Activated T-helper 17 cell treated with anti-CD3 and anti-CD28 coated beads, Interleukin-2, amount 50 U/mL, for 72 hours (primary cell): ENCODE results near the gene METTL6. TPM values are rescaled to one million over a fixed set of nuclear protein-coding genes. Genes with fewer than 3 reads are reported as not detected.
"Not testable (repeated sequence)": the region's sequence is repeated elsewhere in the genome, so short reads cannot be mapped to it uniquely, and the experiment has no call there.

Experiments used
- ATAC-seq: fragments of 150-1000 bp; cut with Tn5 transposase; replicated peaks from 2 replicates; pipeline ENCODE4 v1.10.0; 2021; ENCODE audit warnings: mild to moderate bottlenecking, moderate library complexity
- H3K27ac Mint-ChIP-seq: one replicate; pipeline ENCODE4 v1.8.0; 2022; ENCODE audit warnings: mixed read lengths
- H3K27me3 Mint-ChIP-seq: one replicate; pipeline ENCODE4 v1.8.0; 2022; ENCODE audit warnings: mixed read lengths
- H3K36me3 Mint-ChIP-seq: one replicate; pipeline ENCODE4 v1.8.0; 2022; ENCODE audit warnings: low read depth, mild to moderate bottlenecking, mixed read lengths
- H3K4me1 Mint-ChIP-seq: one replicate; pipeline ENCODE4 v1.8.0; 2022; ENCODE audit warnings: mixed read lengths
- H3K4me3 Mint-ChIP-seq: one replicate; pipeline ENCODE4 v1.8.0; 2022; ENCODE audit warnings: mild to moderate bottlenecking, mixed read lengths
- H3K9me3 Mint-ChIP-seq: one replicate; pipeline ENCODE4 v1.8.0; 2022; ENCODE audit warnings: mixed read lengths
- total RNA-seq, 2 donors: library from RNA; stranded (reverse); gene quantifications; one replicate each; pipeline ENCODE4 v1.2.3, GENCODE V29; 2022

Gene METTL6
- 10 to 100 TPM; 16.5 to 19.7 TPM for total RNA-seq

DNA sequence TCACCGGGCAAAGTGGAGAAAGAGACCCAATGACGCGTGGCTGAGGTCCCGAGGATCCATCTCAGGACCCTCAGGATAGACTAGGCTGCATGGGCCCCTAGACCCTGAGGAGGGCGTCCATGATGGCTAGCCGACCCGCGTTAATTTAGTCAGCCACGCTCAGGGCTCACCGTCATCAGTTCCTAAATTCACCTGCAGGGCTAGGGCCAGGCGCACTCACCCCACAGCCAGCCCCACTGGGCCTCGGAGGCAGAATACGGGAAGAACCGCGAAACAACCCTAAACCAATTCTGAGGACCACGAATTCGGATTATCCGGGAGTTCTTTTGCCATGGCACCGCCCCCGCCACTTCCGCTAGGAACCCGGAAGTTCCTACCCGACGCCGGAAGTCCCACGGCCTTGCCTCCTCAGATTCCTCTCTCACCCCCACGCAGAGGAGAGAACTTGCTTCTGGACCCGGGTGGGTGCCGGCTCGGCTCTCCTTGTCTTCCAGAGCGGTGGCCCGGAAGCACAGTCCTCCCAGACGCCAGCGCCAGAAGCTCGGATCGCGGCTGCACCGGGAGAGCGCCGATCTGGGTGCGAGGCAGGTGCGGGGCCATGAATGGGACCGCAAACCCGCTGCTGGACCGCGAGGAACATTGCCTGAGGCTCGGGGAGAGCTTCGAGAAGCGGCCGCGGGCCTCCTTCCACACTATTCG is at the start of gene METTL6, which contains the start of gene EAF1:
METTL6 (minus strand) TSS at position 363 of the 699 bp plus-strand sequence. CDS start 1,033 bp downstream, outside the sequence.
EAF1 (plus strand) TSS at position 417 of the 699 bp plus-strand sequence; CDS start at position 599, 182 bp downstream.
- Mint-ChIP-seq H3K4me1 (peaks cover 25% of the 10 kb centered on the region), H3K27me3 (no peaks in the 10 kb centered on the region), H3K9me3 (no peaks in the 10 kb centered on the region), H3K27ac (peak within 1 kb of the TSS; percentile 98), H3K4me3 (peak within 1 kb of the TSS; percentile 95), H3K36me3 (peaks cover 96% of the 10 kb centered on the region)
- ATAC-seq, result peak; percentile 84

GRCh38 chr3:15476378-15476777 is 49.0 kb upstream of the METTL6 start:
- H3K9me3 Mint-ChIP-seq, result no peaks in the 10 kb centered on the region
- no peak for ATAC-seq
- H3K27me3 Mint-ChIP-seq, result no peaks in the 10 kb centered on the region
- H3K4me3 Mint-ChIP-seq, result no peak overlapping the region
- no peaks in the 10 kb centered on the region for H3K36me3 Mint-ChIP-seq
- H3K27ac Mint-ChIP-seq, result no peak overlapping the region
- no peaks in the 10 kb centered on the region for H3K4me1 Mint-ChIP-seq

DNA sequence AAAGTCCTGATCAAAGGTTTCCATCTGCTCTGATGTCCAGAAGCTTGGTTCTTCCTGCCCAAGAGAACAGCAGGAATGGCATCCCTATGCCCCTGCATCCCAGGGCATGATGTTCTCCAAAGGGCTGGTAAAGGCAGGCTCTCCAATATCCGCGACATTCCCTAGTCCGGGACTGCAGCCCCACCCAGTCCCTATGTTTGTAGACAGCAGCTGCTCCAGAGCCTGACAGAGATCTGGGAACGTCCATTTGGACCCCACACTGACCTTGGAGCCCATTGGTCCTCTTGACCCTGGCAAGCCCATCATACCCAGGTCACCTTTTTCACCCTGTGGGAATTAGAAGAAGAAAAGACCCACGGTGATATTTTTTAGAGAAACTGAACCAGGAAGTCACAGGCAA is 47.8 kb upstream of the METTL6 start:
- no peak for ATAC-seq
- no peaks in the 10 kb centered on the region for H3K27me3 Mint-ChIP-seq
- no peaks in the 10 kb centered on the region for H3K36me3 Mint-ChIP-seq
- no peaks in the 10 kb centered on the region for H3K9me3 Mint-ChIP-seq
- H3K4me3 Mint-ChIP-seq, result no peak overlapping the region
- H3K4me1 Mint-ChIP-seq, result no peaks in the 10 kb centered on the region
- H3K27ac Mint-ChIP-seq, result no peak overlapping the region

- Mint-ChIP-seq H3K9me3 (no peaks in the 10 kb centered on the region), H3K27me3 (no peaks in the 10 kb centered on the region), H3K4me1 (peaks cover 5% of the 10 kb centered on the region), H3K27ac (no peak overlapping the region), H3K36me3 (no peaks in the 10 kb centered on the region), H3K4me3 (no peak overlapping the region)
- ATAC-seq, result no peak
Measured at GRCh38 chr3:15471861-15472260, 44.5 kb upstream of the METTL6 start.

DNA sequence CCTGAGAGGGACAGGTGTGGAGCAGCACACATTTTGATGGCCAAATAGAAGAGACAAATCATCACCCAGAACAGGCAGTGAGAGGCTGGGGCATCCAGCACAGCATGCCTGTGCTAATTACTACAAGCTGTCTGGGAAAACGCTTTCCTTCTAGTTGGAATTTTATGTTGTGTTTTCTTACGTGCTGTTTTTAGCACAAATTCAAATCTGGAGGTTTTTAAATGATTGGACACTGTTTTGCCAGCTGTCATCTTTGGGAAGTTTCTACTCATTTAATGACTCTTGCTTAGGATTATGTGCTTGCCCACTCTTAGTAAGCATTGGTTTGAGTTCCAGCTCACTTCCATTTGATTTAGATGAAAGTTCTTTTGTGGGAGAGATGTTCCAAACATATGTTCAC is 43.5 kb upstream of the METTL6 start:
- ATAC-seq, result no peak
- Mint-ChIP-seq H3K4me1 (peaks cover 5% of the 10 kb centered on the region), H3K27ac (no peak overlapping the region), H3K4me3 (no peak overlapping the region), H3K36me3 (no peaks in the 10 kb centered on the region), H3K27me3 (no peaks in the 10 kb centered on the region), H3K9me3 (no peaks in the 10 kb centered on the region)

DNA sequence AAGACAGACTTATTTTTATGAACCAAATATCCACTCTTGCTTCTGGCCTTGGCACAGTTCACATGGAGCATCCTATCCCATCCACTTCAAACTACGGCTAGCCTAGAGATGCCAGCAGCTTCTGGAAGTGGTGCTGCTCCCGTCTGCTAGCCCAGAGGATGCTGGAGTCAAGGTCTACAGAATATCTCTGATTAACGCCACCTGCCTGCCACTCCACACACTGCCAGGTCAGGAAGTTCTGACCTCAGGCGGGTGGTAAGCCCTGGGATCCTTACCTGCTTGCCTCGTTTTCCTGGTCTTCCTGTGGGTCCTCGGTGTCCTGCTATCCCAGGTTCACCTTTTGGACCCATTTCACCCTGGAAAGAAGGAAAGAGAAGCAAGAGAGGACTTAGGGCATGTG is 42.9 kb upstream of the METTL6 start:
- peaks cover 5% of the 10 kb centered on the region for H3K4me1 Mint-ChIP-seq
- H3K27ac Mint-ChIP-seq, result no peak overlapping the region
- H3K36me3 Mint-ChIP-seq, result no peaks in the 10 kb centered on the region
- no peaks in the 10 kb centered on the region for H3K27me3 Mint-ChIP-seq
- H3K4me3 Mint-ChIP-seq, result no peak overlapping the region
- no peak for ATAC-seq
- no peaks in the 10 kb centered on the region for H3K9me3 Mint-ChIP-seq

DNA sequence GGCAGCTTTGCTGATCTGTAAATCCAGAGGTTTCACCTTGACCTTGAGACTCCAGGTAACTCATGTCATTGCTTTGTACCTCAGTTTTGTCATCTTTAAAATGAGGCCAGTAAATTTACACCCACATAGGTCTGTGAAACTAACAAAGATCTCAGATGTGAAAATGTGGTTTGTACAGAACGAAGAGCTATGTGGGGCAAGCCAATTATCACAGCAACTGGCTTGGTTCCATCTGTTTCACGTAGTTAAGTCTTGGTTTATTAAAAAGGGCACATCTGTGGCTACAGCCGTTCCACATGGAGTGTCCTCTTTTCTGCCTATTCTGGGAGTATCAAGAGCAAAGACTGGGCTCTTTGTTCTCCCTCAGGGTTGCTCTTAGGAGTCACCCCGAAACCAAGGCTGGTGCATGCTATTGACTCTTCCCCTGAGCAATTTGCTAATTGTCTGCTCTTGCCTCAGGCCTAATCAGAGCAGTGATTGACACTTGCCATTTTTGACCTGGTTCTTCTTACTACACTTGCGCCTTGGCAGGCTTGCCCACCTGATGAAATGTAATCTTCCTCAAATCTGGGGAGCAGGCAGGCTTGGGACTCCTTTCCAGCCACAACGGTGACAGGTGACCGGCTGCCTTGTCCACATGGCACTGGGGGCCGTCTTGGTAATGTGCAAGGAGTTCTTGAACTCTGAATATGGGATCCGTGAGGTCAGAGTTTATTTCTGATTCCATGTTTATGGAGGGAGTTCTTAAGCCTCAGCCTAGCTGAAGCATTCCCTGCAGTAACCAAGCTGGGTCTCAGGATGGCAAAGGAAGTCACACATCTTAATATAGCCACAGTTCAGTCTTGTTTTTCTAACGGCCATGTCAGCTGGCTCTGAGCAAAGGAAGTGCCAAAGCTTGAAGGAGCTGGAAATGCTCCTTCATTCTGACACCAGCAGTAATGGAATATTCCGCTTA is 40.2 kb upstream of the METTL6 start:
- no peaks in the 10 kb centered on the region for H3K9me3 Mint-ChIP-seq
- H3K36me3 Mint-ChIP-seq, result peaks cover 6% of the 10 kb centered on the region
- H3K4me1 Mint-ChIP-seq, result peaks cover 6% of the 10 kb centered on the region
- H3K27me3 Mint-ChIP-seq, result no peaks in the 10 kb centered on the region
- no peak overlapping the region for H3K4me3 Mint-ChIP-seq
- H3K27ac Mint-ChIP-seq, result no peak overlapping the region
- peak; percentile 29 for ATAC-seq

GRCh38 chr3:15465876-15466585 is 38.7 kb upstream of the METTL6 start:
- Mint-ChIP-seq H3K9me3 (no peaks in the 10 kb centered on the region), H3K4me3 (no peak overlapping the region), H3K27me3 (no peaks in the 10 kb centered on the region), H3K36me3 (peaks cover 6% of the 10 kb centered on the region), H3K27ac (no peak overlapping the region), H3K4me1 (peaks cover 15% of the 10 kb centered on the region)
- ATAC-seq, result no peak

DNA sequence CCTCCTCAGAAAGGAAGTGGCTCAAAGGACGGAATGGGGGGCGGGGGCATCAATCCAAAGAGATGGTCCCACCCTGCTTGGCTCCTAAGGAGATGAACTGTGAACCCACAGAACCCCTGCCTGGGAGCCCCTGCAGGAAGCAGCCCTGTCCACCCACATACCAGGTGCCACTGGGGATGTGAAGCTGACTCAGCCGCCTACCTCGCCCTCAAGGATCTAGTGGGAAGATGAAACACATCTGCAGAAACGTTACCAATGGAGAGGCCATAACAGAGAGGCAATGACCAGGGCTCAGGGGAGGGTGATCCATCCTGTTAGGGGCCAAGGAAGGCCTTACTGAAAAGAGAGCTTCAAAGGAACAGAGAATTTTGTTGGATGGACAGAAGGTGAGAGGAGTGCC is 35.1 kb upstream of the METTL6 start:
- Mint-ChIP-seq H3K4me3 (no peak overlapping the region), H3K27me3 (no peaks in the 10 kb centered on the region), H3K36me3 (peaks cover 6% of the 10 kb centered on the region), H3K27ac (peak overlapping the region; percentile 13), H3K4me1 (peaks cover 25% of the 10 kb centered on the region), H3K9me3 (no peaks in the 10 kb centered on the region)
- ATAC-seq, result peak; percentile 56

DNA sequence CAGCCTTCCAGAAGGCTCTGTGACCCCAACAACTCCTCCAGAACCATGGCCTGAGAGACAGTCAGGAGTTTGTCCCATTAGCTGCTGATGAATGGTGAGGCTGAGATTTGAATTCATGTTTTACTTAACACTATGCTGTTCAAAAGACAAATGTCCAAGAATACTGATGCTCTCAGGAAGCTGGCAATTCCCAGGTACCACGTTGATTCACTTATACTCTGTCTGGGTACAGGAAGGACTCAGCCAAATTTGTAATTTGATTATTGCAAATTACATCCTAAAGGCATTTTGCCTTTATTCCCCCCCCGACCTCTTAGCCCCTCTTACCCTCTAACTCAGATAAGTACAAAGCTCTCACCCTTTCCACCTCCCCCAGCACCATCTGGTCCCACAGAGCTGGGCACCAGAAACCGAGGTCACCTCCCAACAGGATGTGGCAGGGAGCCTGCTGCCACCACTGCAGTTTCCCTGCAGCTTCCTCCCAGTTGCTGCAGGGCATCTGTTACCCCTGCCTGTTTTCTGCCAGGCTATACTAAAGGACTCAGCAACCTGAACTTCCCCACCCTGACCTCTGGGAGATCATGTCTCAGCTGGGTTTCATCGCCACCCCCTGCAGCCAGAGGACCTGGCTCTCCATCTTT is 33.7 kb upstream of the METTL6 start:
- Mint-ChIP-seq H3K27me3 (no peaks in the 10 kb centered on the region), H3K36me3 (peaks cover 6% of the 10 kb centered on the region), H3K27ac (peak overlapping the region; percentile 66), H3K4me1 (peaks cover 23% of the 10 kb centered on the region), H3K4me3 (peak overlapping the region; percentile 49), H3K9me3 (no peaks in the 10 kb centered on the region)
- peak; percentile 47 for ATAC-seq

DNA sequence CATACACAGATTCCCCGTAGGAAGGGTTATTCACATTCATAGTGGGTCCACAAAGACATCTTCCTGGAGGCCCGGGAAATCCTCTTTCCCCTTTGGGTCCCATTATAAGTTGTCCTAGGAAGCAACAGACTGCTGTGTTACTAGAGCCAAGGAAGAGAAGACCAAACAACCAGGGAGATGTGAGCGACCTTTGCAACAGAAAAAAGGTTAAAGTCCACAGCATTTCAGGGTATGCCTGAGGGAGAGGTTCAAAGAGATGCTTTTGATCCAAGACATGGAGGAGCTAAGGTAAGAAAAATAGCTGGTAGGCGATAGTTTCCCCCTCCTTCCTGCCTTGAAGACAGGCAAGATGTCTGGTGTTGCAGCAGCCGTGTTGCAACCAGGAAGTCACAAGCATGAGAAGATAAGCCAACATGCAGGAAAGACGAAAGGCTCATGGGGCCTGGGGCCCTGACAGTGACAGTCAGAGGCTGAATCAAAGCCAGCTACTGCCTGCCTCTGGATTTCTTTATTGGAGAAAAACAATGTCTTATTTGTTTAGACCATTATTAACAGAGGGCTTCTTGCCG is 31.0 kb upstream of the METTL6 start:
- ATAC-seq, result no peak
- peaks cover 23% of the 10 kb centered on the region for H3K4me1 Mint-ChIP-seq
- H3K27ac Mint-ChIP-seq, result no peak overlapping the region
- no peaks in the 10 kb centered on the region for H3K27me3 Mint-ChIP-seq
- no peaks in the 10 kb centered on the region for H3K9me3 Mint-ChIP-seq
- no peak overlapping the region for H3K4me3 Mint-ChIP-seq
- no peaks in the 10 kb centered on the region for H3K36me3 Mint-ChIP-seq

- not testable (repeated sequence) for ATAC-seq, H3K4me3 Mint-ChIP-seq, H3K9me3 Mint-ChIP-seq, H3K36me3 Mint-ChIP-seq, H3K27me3 Mint-ChIP-seq
- peaks cover 19% of the 10 kb centered on the region for H3K4me1 Mint-ChIP-seq
- peak overlapping the region; percentile 24 for H3K27ac Mint-ChIP-seq
Measured at GRCh38 chr3:15456915-15457314, 29.6 kb upstream of the METTL6 start.

DNA sequence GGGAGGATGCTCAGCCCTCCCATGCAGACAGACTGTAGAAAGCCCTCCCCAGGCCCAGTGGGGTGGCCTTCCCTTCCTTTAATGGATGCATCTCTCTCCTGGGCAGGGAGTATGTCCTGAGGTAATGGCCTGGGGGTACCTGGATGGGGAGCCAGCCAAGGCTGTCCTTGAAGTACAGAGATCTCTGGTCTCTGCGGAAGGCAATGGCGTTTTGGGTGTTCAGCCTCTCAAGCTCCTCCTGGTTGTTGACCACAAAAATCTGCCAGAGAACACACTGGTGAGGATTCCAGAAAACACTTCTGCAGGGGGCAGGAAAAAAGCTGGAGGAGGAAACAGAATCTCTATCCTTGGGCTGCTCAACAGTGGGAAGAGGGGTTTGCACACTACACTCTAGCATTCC is 29.0 kb upstream of the METTL6 start:
- H3K4me1 Mint-ChIP-seq, result peaks cover 16% of the 10 kb centered on the region
- ATAC-seq, result no peak
- no peak overlapping the region for H3K4me3 Mint-ChIP-seq
- H3K27me3 Mint-ChIP-seq, result no peaks in the 10 kb centered on the region
- H3K36me3 Mint-ChIP-seq, result no peaks in the 10 kb centered on the region
- H3K27ac Mint-ChIP-seq, result no peak overlapping the region
- no peaks in the 10 kb centered on the region for H3K9me3 Mint-ChIP-seq

DNA sequence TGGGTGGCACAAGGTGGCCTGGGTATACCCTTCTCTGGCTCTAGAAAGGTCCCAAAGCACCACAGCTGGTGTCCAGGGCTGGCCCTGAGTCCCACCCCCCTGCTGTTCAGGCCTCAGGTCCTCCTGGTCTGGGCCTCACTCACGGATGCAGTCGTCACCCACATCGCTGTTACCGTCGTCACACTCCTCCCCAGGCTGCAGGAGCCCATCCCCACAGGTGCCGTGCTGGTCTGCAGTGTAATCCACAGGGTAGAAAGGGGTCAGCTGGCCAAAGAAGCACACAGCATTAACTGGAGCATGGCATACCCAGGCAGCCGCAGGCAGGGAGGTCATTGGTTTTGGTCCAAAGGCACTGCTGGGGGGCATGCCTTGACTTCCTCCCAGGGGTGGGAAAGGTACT is 28.4 kb upstream of the METTL6 start:
- no peaks in the 10 kb centered on the region for H3K27me3 Mint-ChIP-seq
- H3K4me3 Mint-ChIP-seq, result no peak overlapping the region
- ATAC-seq, result no peak
- H3K36me3 Mint-ChIP-seq, result no peaks in the 10 kb centered on the region
- peaks cover 10% of the 10 kb centered on the region for H3K4me1 Mint-ChIP-seq
- no peak overlapping the region for H3K27ac Mint-ChIP-seq
- no peaks in the 10 kb centered on the region for H3K9me3 Mint-ChIP-seq
